GM18867 (cell line): ENCODE measurements around the gene REEP6.
"Not testable (repeated sequence)": the region's sequence is repeated elsewhere in the genome, so short reads cannot be mapped to it uniquely, and the experiment has no call there.

ENCODE experiments used
- ATAC-seq: cut with Tn5 transposase; IDR thresholded peaks from one replicate; pipeline ENCODE4 v1.9.1; 2021; ENCODE audit warnings: mild to moderate bottlenecking, moderate library complexity; ENCODE audit not compliant: unreplicated experiment

Gene REEP6

GRCh38 chr19:1488282-1488601 lies 2.7 kb upstream of the REEP6 start:
- no peak for ATAC-seq

GRCh38 chr19:1489463-1490310 lies 1.3 kb upstream of the REEP6 start:
- no peak for ATAC-seq

- ATAC-seq = peak; percentile 81
Observed at GRCh38 chr19:1490311-1491113, 469 bp upstream of the REEP6 start, which contains the start of gene PCSK4. TSS of gene PCSK4 (minus strand) at chr19:1490350. CDS start at chr19:1490346, 4 bp downstream.

- no peak for ATAC-seq
Observed at GRCh38 chr19:1491849-1492170, 829 bp downstream of the REEP6 start.

GRCh38 chr19:1492474-1493006 lies 1.6 kb downstream of the REEP6 start:
- no peak for ATAC-seq

- ATAC-seq = no peak
Observed at GRCh38 chr19:1494115-1494815, 3.3 kb downstream of the REEP6 start.

GRCh38 chr19:1495051-1495798 lies 4.2 kb downstream of the REEP6 start:
- ATAC-seq = no peak

GRCh38 chr19:1495799-1496713 lies 5.1 kb downstream of the REEP6 start:
- no peak for ATAC-seq

- no peak for ATAC-seq
Observed at GRCh38 chr19:1496714-1497577, 6.0 kb downstream of the REEP6 start.

GRCh38 chr19:1497578-1498235 lies 6.7 kb downstream of the REEP6 start:
- no peak for ATAC-seq

- not testable (repeated sequence) for ATAC-seq
Observed at GRCh38 chr19:1499231-1499630, 8.2 kb downstream of the REEP6 start.

GRCh38 chr19:1501200-1501595 lies 10.2 kb downstream of the REEP6 start:
- no peak for ATAC-seq

- no peak for ATAC-seq
Observed at GRCh38 chr19:1502433-1503088, 11.6 kb downstream of the REEP6 start.

- ATAC-seq = no peak
Observed at GRCh38 chr19:1503089-1503924, 12.3 kb downstream of the REEP6 start.

GRCh38 chr19:1503925-1504773 lies 13.2 kb downstream of the REEP6 start:
- no peak for ATAC-seq

GRCh38 chr19:1505012-1505411 lies 14.0 kb downstream of the REEP6 start:
- ATAC-seq = no peak
